HepG2 (cell line): ENCODE measurements around the gene HOXD12. TPM values are rescaled to one million over a fixed set of nuclear protein-coding genes. Genes with fewer than 3 reads are reported as not detected.
A peak's percentile ranks its signal among the peaks of the same experiment; 100 is the strongest.

Experiments
- ATAC-seq: fragments of 200-7000 bp; cut with Tn5 transposase; 3 replicates; pipeline ENCODE4 v1.9.1; 2020; ENCODE audit warnings: mild to moderate bottlenecking, moderate library complexity
- BruUV-seq: library from RNA; stranded (reverse); fragments of 400-500 nt; replicated peaks from 2 replicates; lab custom pipeline; 2021; lab: Mats Ljungman, UMichigan
- CTCF ChIA-PET: fragments of 300-600 bp; formaldehyde crosslinking; extraction: SDS; loops from one replicate; lab custom pipeline; 2021; ENCODE audit warnings: low total read pairs, inconsistent platforms, low intra/inter-chr PET ratio; lab: Yijun Ruan, JAX
- POLR2A ChIA-PET: fragments of 350-600 bp; sonication (Branson Sonifier 250); formaldehyde crosslinking; loops from one replicate; lab custom pipeline; 2020; ENCODE audit warnings: antibody characterized with exemption, inconsistent platforms; lab: Yijun Ruan, JAX
- DNase-seq: peaks from one replicate; pipeline ENCODE4 v3.0.0-alpha.2; 2015; ENCODE audit warnings: low spot score
- FAIRE-seq: peaks from 3 replicates; lab custom pipeline; 2011; peaks lifted over from hg19 to GRCh38; lab: Jason Lieb, UNC
- H2AFZ ChIP-seq: one replicate; pipeline ENCODE4 v1.6.1; 2011; ENCODE audit warnings: low read length, inconsistent platforms
- H3K27ac ChIP-seq: fragments of 300-600 bp; 3 replicates; pipeline ENCODE4 v1.8.0; 2011; ENCODE audit warnings: mixed run types, mild to moderate bottlenecking, mixed read lengths, low read length, inconsistent platforms; ENCODE audit not compliant: insufficient read depth; ENCODE audit errors: extremely low read length
- H3K27me3 ChIP-seq, 2 experiments: fragments of 200-600 bp in 1 of 2; 2 replicates in 1 of 2; 3 replicates in 1 of 2; pipeline versions ENCODE4 v1.6.0 to v1.8.0; 2011; ENCODE audit warnings: low read length in 2 of 2, mild to moderate bottlenecking in 2 of 2, moderate library complexity in 2 of 2, inconsistent platforms in 1 of 2; ENCODE audit not compliant: insufficient read depth in 2 of 2, control insufficient read depth in 1 of 2
- H3K36me3 ChIP-seq, 2 experiments: fragments of 200-600 bp in 1 of 2; replicated peaks in 1 of 2; 2 replicates in 1 of 2; 3 replicates in 1 of 2; pipeline versions ENCODE4 v1.5.1 to v1.8.0; 2011; ENCODE audit warnings: low read length in 2 of 2, inconsistent platforms in 1 of 2; ENCODE audit not compliant: insufficient read depth in 2 of 2, control insufficient read depth in 1 of 2
- H3K4me1 ChIP-seq: 2 replicates; pipeline ENCODE4 v1.5.1; 2012; ENCODE audit warnings: low read length, inconsistent platforms; ENCODE audit not compliant: insufficient read depth
- H3K4me2 ChIP-seq: 2 replicates; pipeline ENCODE4 v1.6.0; 2011; ENCODE audit warnings: low read depth, low read length, inconsistent platforms
- H3K4me3 ChIP-seq, 3 experiments: fragments of 200-600 bp in 1 of 3; sonication (generic), shearing (Covaris generic) in 1 of 3; replicated peaks in 1 of 3; 2 replicates each; pipeline ENCODE4 v1.5.1; 2011 to 2016; ENCODE audit warnings: low read length in 3 of 3, inconsistent platforms in 2 of 3, low read depth in 2 of 3, mild to moderate bottlenecking in 2 of 3, control low read depth in 1 of 3, mixed read lengths in 1 of 3; ENCODE audit not compliant: insufficient read depth in 1 of 3
- H3K79me2 ChIP-seq: one replicate; pipeline ENCODE4 v1.6.1; 2011; ENCODE audit warnings: low read length, inconsistent platforms; ENCODE audit not compliant: insufficient read depth
- H3K9ac ChIP-seq: 2 replicates; pipeline ENCODE4 v1.6.0; 2011; ENCODE audit warnings: mild to moderate bottlenecking, low read depth, low read length, inconsistent platforms; ENCODE audit not compliant: insufficient read depth
- H3K9me3 ChIP-seq: 2 replicates; pipeline ENCODE4 v1.5.1; 2012; ENCODE audit warnings: mild to moderate bottlenecking, low read length
- H4K20me1 ChIP-seq: 2 replicates; pipeline ENCODE4 v1.6.0; 2011; ENCODE audit warnings: inconsistent platforms, mild to moderate bottlenecking, low read length, moderate library complexity; ENCODE audit not compliant: insufficient read depth
- MYNN ChIP-seq: sonication (generic); formaldehyde crosslinking; IDR thresholded peaks from 2 replicates; pipeline ENCODE4 v1.4.0; 2020; ENCODE audit warnings: mild to moderate bottlenecking, low read depth, missing genetic modification reagents
- TCF7 ChIP-seq: sonication (generic); IDR thresholded peaks from 2 replicates; pipeline ENCODE4 v1.6.1; 2016; ENCODE audit warnings: antibody characterized with exemption, low read depth
- XBP1 ChIP-seq: sonication (generic); formaldehyde crosslinking; IDR thresholded peaks from 2 replicates; pipeline ENCODE4 v1.5.0; 2020; ENCODE audit warnings: missing genetic modification reagents
- ZNF619 ChIP-seq: sonication (generic); formaldehyde crosslinking; IDR thresholded peaks from 2 replicates; pipeline ENCODE4 v1.4.0; 2020; ENCODE audit warnings: mild to moderate bottlenecking, missing genetic modification reagents
- ZNF777 ChIP-seq: sonication (generic); formaldehyde crosslinking; IDR thresholded peaks from 2 replicates; pipeline ENCODE4 v1.4.0; 2020; ENCODE audit warnings: missing genetic modification reagents
- ZNF800 ChIP-seq: sonication (generic); formaldehyde crosslinking; IDR thresholded peaks from 2 replicates; pipeline ENCODE4 v1.4.0; 2020; ENCODE audit warnings: missing genetic modification reagents
- WGBS: methylation state at CpG from one replicate; pipeline ENCODE4 v1.1.6; 2017; ENCODE audit warnings: low lambda C conversion rate; 5-methylcytosine and 5-hydroxymethylcytosine counted together
- in situ Hi-C: cut with HindIII; loops from 2 replicates; pipeline ENCODE4 v1.10.0; 2017; ENCODE audit warnings: low pct_unique_long_range_greater_than_20kb; ENCODE audit not compliant: extremely low pct_ligation_motif_present
- intact Hi-C: fragments of 100-400 bp; cut with micrococcal nuclease; formaldehyde crosslinking; loops from one replicate; pipeline ENCODE4 v1.10.0; 2022; ENCODE audit not compliant: unreplicated experiment
- polyA plus RNA-seq, 8 experiments: library from polyadenylated mRNA; depleted of rRNA in 3 of 8; stranded (reverse) in 7 of 8; unstranded in 1 of 8; fragments of >200 nt; fragmentation: Illumina TruSeq in 4 of 8; extraction: Trizol in 4 of 8; gene quantifications; 2 replicates each; pipeline versions ENCODE4 v1.2.1 to v1.2.3, GENCODE V29; 2011 to 2016; ENCODE audit warnings: low read depth in 4 of 8, missing spikeins in 1 of 8, mixed read lengths in 1 of 8; ENCODE audit not compliant: insufficient read depth in 1 of 8
- total RNA-seq, 5 experiments: library from RNA; depleted of rRNA; stranded (reverse); fragments of >200 nt; fragmentation: Illumina TruSeq; extraction: Trizol; gene quantifications; 2 replicates each; pipeline ENCODE4 v1.2.3, GENCODE V29; 2016; ENCODE audit warnings: low read depth in 1 of 5
- TF ChIP-seq, protein P1 (sequence below): sonication (generic); formaldehyde crosslinking; IDR thresholded peaks from 2 replicates; pipeline ENCODE4 v1.9.0; 2021; ENCODE audit warnings: missing genetic modification reagents, mild to moderate bottlenecking, borderline replicate concordance
- TF ChIP-seq, protein P2 (sequence below): sonication (generic); formaldehyde crosslinking; IDR thresholded peaks from 2 replicates; pipeline ENCODE4 v1.4.0; 2020; ENCODE audit warnings: missing genetic modification reagents

The HOXD12 gene
- total and polyA plus RNA-seq, 2 of the 13 experiments (the other 11 are each of a cell fraction or from before 2014, with no cell fraction given): not detected

DNA sequence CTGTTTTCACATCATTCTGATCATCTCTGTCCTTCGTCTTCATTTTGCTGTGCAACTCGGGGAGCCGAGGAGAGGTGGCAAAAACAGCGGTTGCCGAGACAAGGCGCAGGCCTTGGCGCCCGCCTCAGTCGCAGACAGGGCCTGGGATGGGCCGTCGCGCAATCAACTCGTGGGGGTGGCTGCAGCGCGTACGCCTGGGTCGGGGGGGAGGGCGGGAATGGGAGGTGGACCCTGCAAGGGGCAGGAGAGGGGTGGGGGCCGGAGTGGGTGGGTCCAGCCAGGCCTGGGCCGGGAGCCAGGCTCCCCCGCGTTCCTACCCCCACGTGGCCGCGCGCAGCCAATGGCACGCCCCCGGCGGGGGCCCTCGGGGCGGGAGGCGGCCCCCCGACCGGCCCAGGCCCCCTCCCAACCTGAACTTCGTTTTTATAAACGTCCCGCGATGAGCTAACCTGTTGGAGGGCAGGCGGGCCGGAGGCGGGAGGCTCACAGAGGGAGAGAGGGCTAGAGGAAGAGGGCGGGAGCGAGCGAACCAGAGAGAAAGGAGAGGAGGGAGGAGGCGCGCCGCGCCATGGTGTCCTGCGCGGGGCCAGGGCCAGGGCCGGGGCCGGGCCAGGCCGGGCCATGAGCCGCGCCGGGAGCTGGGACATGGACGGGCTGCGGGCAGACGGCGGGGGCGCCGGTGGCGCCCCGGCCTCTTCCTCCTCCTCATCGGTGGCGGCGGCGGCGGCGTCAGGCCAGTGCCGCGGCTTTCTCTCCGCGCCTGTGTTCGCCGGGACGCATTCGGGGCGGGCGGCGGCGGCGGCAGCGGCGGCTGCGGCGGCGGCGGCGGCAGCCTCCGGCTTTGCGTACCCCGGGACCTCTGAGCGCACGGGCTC, 7.1 kb upstream of the HOXD12 start, which contains the start of gene HOXD13:
Gene HOXD13 (plus strand): TSS at position 452 of the 875 bp plus-strand sequence. CDS start 170 bp downstream, at position 622.
- CTCF ChIA-PET: no interaction called here

More for the DNA sequence above, 7.1 kb upstream of the HOXD12 start, which contains the start of gene HOXD13:
- no TSS peak for BruUV-seq
- POLR2A ChIA-PET: no interaction called here
- H3K9me3 ChIP-seq: no peaks in the 10 kb centered on the region
- peaks cover 22 to 93% of the 10 kb centered on the region in 2 experiments for H3K27me3 ChIP-seq
- no peaks in the 10 kb centered on the region for H3K79me2 ChIP-seq
- intact Hi-C loops: no loop called here
- no peaks in the 10 kb centered on the region for H3K36me3 ChIP-seq
- peaks cover 23% of the 10 kb centered on the region for H3K4me1 ChIP-seq
- in situ Hi-C loops: no loop called here
- H3K9ac ChIP-seq: no peak within 1 kb of the TSS
- H3K4me2 ChIP-seq: no peak within 1 kb of the TSS; the same call in 1 of the 2 replicates
- WGBS: 57% methylated on average over 79 of the region's 95 CpGs
- no peak within 1 kb of the TSS for H2AFZ ChIP-seq
- no peak for ATAC-seq
- FAIRE-seq: no peak
- DNase-seq: no peak
- no peak for TF ChIP-seq XBP1 (CRISPR knock-in tag)
- TF ChIP-seq, protein P1, sequence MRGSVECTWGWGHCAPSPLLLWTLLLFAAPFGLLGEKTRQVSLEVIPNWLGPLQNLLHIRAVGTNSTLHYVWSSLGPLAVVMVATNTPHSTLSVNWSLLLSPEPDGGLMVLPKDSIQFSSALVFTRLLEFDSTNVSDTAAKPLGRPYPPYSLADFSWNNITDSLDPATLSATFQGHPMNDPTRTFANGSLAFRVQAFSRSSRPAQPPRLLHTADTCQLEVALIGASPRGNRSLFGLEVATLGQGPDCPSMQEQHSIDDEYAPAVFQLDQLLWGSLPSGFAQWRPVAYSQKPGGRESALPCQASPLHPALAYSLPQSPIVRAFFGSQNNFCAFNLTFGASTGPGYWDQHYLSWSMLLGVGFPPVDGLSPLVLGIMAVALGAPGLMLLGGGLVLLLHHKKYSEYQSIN (CRISPR knock-in tag): no peak
- 0 out of 2 replicates have a peak, but pooled peaks have one; percentile 5 for TF ChIP-seq ZNF800 (CRISPR knock-in tag)
- TF ChIP-seq TCF7: no peak
- TF ChIP-seq ZNF777 (CRISPR knock-in tag): 0 out of 2 replicates have a peak, but pooled peaks have one; percentile 25
- TF ChIP-seq ZNF619 (CRISPR knock-in tag): no peak
- no peak for TF ChIP-seq MYNN (CRISPR knock-in tag)
- TF ChIP-seq, protein P2, sequence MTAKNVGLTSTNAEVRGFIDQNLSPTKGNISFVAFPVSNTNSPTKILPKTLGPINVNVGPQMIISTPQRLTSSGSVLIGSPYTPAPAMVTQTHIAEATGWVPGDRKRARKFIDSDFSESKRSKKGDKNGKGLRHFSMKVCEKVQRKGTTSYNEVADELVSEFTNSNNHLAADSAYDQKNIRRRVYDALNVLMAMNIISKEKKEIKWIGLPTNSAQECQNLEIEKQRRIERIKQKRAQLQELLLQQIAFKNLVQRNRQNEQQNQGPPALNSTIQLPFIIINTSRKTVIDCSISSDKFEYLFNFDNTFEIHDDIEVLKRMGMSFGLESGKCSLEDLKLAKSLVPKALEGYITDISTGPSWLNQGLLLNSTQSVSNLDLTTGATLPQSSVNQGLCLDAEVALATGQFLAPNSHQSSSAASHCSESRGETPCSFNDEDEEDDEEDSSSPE (CRISPR knock-in tag): no peak
- no peaks in the 10 kb centered on the region for H4K20me1 ChIP-seq
- no peak within 1 kb of the TSS for H3K27ac ChIP-seq
- peak within 1 kb of the TSS in 1 of 3 experiments; percentile 34; a peak in 1 of 6 replicates for H3K4me3 ChIP-seq
